Gastrocnemius medialis (tissue), 4 donors: ENCODE measurements around the gene KRTAP5-4.
"Not testable (repeated sequence)": the region's sequence is repeated elsewhere in the genome, so short reads cannot be mapped to it uniquely, and the experiment has no call there.

ENCODE experiments used
- POLR2A ChIP-seq, 2 donors: fragments of 450-650 bp; IDR thresholded peaks; one replicate each; pipeline ENCODE4 v1.6.1; 2017; ENCODE audit warnings: antibody characterized with exemption in 2 of 2, mild to moderate bottlenecking in 2 of 2, moderate library complexity in 2 of 2
- TF ChIP-seq, protein P1 (sequence below), 5 experiments: fragments of 450-650 bp in 3 of 5; fragments of 200-600 bp in 2 of 5; sonication (generic) in 2 of 5; IDR thresholded peaks in 4 of 5; conservative IDR thresholded peaks in 1 of 5; 1 replicate in 4 of 5; 2 replicates in 1 of 5; pipeline ENCODE4 v1.5.1; 2016 to 2019; ENCODE audit warnings: antibody characterized with exemption in 5 of 5, mild to moderate bottlenecking in 3 of 5, moderate library complexity in 3 of 5

DNA sequence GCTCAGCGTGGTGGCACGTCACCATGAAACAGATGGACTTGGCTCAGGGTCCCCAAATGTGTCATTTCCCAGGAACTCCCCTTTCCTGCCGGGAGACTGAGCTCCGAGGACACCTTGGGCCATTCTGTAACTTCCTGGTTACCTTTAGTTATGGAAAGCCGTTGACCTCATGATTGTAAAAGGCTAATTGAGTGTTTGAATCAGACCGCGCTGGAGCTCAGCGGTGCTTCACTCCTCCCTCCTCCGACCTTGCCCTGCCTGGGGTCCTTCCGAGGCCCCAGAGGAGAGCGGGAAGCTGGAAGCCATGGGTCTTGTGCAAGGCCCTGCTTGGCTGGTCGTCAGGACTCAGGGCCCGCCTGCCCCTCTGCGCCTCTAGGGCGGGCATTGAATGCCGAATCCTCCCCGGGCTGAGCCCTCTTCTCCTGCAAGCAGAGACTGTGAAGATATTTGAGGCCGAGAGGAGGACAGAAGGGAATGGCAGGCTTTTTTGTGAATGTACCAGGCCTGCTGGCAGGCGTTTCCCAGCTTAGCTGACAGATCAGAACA is 25.3 kb downstream of the KRTAP5-4 start:
- TF ChIP-seq, protein P1, sequence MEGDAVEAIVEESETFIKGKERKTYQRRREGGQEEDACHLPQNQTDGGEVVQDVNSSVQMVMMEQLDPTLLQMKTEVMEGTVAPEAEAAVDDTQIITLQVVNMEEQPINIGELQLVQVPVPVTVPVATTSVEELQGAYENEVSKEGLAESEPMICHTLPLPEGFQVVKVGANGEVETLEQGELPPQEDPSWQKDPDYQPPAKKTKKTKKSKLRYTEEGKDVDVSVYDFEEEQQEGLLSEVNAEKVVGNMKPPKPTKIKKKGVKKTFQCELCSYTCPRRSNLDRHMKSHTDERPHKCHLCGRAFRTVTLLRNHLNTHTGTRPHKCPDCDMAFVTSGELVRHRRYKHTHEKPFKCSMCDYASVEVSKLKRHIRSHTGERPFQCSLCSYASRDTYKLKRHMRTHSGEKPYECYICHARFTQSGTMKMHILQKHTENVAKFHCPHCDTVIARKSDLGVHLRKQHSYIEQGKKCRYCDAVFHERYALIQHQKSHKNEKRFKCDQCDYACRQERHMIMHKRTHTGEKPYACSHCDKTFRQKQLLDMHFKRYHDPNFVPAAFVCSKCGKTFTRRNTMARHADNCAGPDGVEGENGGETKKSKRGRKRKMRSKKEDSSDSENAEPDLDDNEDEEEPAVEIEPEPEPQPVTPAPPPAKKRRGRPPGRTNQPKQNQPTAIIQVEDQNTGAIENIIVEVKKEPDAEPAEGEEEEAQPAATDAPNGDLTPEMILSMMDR (IDR thresholded peaks at IDR 0.05 in 4 of 5, conservative IDR thresholded peaks at IDR 0.05 in 1 of 5), result not testable (repeated sequence)
- TF ChIP-seq POLR2A (IDR thresholded peaks at IDR 0.05), result not testable (repeated sequence)
